Activated CD4-positive, alpha-beta memory T cell treated with anti-CD3 and anti-CD28 coated beads for 36 hours (primary cell): ENCODE measurements around the gene SLC39A5. TPM values are rescaled to one million over a fixed set of nuclear protein-coding genes. Genes with fewer than 3 reads are reported as not detected.

ENCODE experiments used
- CTCF ChIA-PET: fragments of 350-600 bp; sonication (Branson Sonifier 250); formaldehyde crosslinking; loops from one replicate; lab custom pipeline; 2021; ENCODE audit warnings: antibody characterized with exemption, inconsistent platforms; lab: Charles Lee
- POLR2A ChIA-PET: fragments of 350-600 bp; sonication (Branson Sonifier 250); formaldehyde crosslinking; loops from one replicate; lab custom pipeline; 2021; ENCODE audit warnings: antibody characterized with exemption; lab: Charles Lee
- DNase-seq: peaks from one replicate; pipeline ENCODE4 v3.0.0-alpha.2; 2020
- H3K27ac Mint-ChIP-seq: one replicate; pipeline ENCODE4 v1.8.0; 2021; ENCODE audit warnings: mixed read lengths
- H3K27me3 Mint-ChIP-seq: one replicate; pipeline ENCODE4 v1.8.0; 2021; ENCODE audit warnings: mixed read lengths
- H3K36me3 Mint-ChIP-seq: one replicate; pipeline ENCODE4 v1.8.0; 2021; ENCODE audit warnings: mixed read lengths
- H3K4me1 Mint-ChIP-seq: one replicate; pipeline ENCODE4 v1.8.0; 2021; ENCODE audit warnings: low read depth, mixed read lengths
- H3K4me3 Mint-ChIP-seq: one replicate; pipeline ENCODE4 v1.8.0; 2021; ENCODE audit warnings: mild to moderate bottlenecking, mixed read lengths
- H3K9me3 Mint-ChIP-seq: one replicate; pipeline ENCODE4 v1.8.0; 2021; ENCODE audit warnings: mixed read lengths
- intact Hi-C: fragments of 100-400 bp; cut with micrococcal nuclease; formaldehyde crosslinking; loops from one replicate; pipeline ENCODE4 v1.15.1; 2023
- total RNA-seq, 2 experiments: library from RNA; stranded (reverse); gene quantifications; one replicate each; pipeline ENCODE4 v1.2.3, GENCODE V29; 2021

SLC39A5 gene
- total RNA-seq, 2 experiments from 2014 or later = 0.59 to 1.7 TPM

DNA sequence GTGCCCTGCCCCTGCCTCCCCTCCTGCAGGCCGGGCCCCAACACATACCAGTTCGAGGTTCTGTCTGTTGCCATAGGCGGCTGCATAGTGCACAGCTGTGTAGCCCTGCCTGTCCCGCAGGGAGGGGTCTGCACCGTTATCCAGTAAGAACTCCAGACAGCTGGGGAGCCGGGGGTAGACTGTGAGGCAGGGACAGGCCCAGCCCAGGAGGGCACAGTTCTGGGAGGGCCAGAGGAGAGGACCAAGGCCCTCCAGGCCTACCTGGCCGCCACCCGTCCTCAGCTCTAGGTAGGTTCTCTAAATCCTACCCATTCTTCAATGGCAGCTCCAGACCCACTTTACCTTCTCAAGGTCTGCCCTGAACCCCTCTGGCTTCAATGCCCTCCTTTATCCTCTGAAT, 18.9 kb downstream of the SLC39A5 start:
- no peaks in the 10 kb centered on the region for H3K4me1 Mint-ChIP-seq
- peaks cover 43% of the 10 kb centered on the region for H3K36me3 Mint-ChIP-seq
- intact Hi-C loops = no loop called here
- DNase-seq = no peak
- no peak overlapping the region for H3K27ac Mint-ChIP-seq
- ChIA-PET CTCF (interaction anchor here (1.0 to 2.2 kb wide), 3 partner anchors 10 to 43 kb away, joined by 3 to 8 read pairs (median 5); partner anchors contain the start of gene ANKRD52), POLR2A (no interaction called here)
- no peaks in the 10 kb centered on the region for H3K27me3 Mint-ChIP-seq
- no peak overlapping the region for H3K4me3 Mint-ChIP-seq
- H3K9me3 Mint-ChIP-seq = no peaks in the 10 kb centered on the region

DNA sequence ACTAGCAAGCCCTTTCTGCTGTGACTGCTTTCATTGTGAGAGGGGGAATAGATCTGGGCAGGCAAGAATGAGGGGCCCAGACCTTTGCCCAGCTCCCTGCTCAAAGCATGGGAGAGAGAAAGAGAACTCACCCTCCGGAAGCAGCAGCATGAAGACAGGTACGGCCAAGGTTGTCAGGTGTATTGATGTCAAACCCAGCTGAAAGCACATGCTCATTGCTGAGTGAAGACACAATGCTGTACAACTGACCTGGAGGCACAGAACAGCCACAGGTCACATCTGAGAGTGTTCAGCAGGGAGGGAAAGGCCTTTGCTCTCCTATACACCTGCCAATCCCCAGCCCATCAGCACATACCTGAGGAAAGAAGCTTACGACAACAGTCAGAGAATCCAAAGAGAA, 22.8 kb downstream of the SLC39A5 start:
- POLR2A ChIA-PET = interaction anchor here (1.6 kb wide), 1 partner anchor 14 kb away, joined by 4 read pairs; the partner anchor contains the start of gene COQ10A
- peaks cover 33% of the 10 kb centered on the region for H3K36me3 Mint-ChIP-seq

DNA sequence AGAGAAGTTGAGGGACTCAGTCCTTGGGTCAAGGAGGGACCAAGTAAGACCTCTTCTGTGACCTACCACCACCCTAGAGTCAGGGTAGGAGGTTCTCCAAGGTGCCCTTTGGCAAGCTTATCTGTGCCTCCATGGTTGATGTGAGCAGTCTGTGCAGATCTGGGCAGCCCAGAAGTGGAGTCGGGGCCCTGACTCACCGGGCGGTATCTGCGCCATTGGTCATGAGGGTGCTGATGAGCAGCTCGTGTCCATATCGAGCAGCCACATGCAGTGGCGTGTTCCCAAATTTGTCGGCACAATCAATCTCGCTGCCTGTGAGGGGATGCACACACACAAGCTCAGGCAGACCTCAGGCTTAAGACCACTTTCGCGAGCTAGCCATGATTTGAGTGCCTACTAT, 23.2 kb downstream of the SLC39A5 start:
- no peak overlapping the region for H3K27ac Mint-ChIP-seq
- no peaks in the 10 kb centered on the region for H3K27me3 Mint-ChIP-seq
- POLR2A ChIA-PET = interaction anchor here (1.6 kb wide), 1 partner anchor 14 kb away, joined by 4 read pairs; the partner anchor contains the start of gene COQ10A
- CTCF ChIA-PET = interaction anchor here (0.6 to 1.2 kb wide), 2 partner anchors 28 to 44 kb away, joined by 3 read pairs; no protein-coding TSS in a partner anchor
- peaks cover 31% of the 10 kb centered on the region for H3K36me3 Mint-ChIP-seq
- no peaks in the 10 kb centered on the region for H3K9me3 Mint-ChIP-seq
- H3K4me3 Mint-ChIP-seq = no peak overlapping the region
- no peak for DNase-seq
- peaks cover 12% of the 10 kb centered on the region for H3K4me1 Mint-ChIP-seq
- intact Hi-C loops = no loop called here

More for the DNA sequence above, 22.8 kb downstream of the SLC39A5 start:
- DNase-seq = no peak
- no peaks in the 10 kb centered on the region for H3K9me3 Mint-ChIP-seq
- H3K4me1 Mint-ChIP-seq = peaks cover 12% of the 10 kb centered on the region
- no peaks in the 10 kb centered on the region for H3K27me3 Mint-ChIP-seq
- no peak overlapping the region for H3K4me3 Mint-ChIP-seq
- no peak overlapping the region for H3K27ac Mint-ChIP-seq
- intact Hi-C loops = no loop called here
- CTCF ChIA-PET = interaction anchor here (0.6 to 1.2 kb wide), 2 partner anchors 27 to 44 kb away, joined by 3 read pairs; no protein-coding TSS in a partner anchor

DNA sequence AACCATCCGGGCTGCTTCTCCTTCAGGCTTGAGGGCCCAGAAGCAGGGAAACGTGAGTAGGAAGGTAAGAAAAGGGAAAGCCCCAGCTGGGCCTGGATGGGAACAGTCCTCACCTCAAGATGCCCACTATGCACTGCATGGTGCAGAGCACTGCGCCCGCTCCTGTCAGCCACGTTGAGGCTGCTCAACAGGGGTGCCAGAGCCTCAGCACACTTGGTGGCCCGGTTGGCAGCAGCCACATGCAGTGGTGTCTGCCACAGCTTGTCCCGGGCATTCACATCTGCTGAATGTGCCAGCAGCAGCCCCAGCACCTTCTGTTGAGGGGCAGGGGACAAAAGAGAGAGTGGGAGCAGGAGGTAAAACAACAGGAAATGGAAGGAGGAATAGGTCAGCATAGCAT, 25.8 kb downstream of the SLC39A5 start:
- POLR2A ChIA-PET = no interaction called here
- DNase-seq = no peak
- H3K4me1 Mint-ChIP-seq = peaks cover 19% of the 10 kb centered on the region
- no peak overlapping the region for H3K27ac Mint-ChIP-seq
- H3K27me3 Mint-ChIP-seq = no peaks in the 10 kb centered on the region
- H3K36me3 Mint-ChIP-seq = peaks cover 24% of the 10 kb centered on the region
- intact Hi-C loops = loop anchor here (5.0 kb wide), 1 partner anchor 33 kb away; the partner anchor contains the start of genes NABP2 and RNF41
- no peak overlapping the region for H3K4me3 Mint-ChIP-seq
- CTCF ChIA-PET = interaction anchor here (0.6 to 4.6 kb wide), 5 partner anchors 11 to 104 kb away, joined by 3 to 21 read pairs (median 6); partner anchors contain the start of genes COQ10A, RNF41, SMARCC2 and STAT2
- no peaks in the 10 kb centered on the region for H3K9me3 Mint-ChIP-seq

DNA sequence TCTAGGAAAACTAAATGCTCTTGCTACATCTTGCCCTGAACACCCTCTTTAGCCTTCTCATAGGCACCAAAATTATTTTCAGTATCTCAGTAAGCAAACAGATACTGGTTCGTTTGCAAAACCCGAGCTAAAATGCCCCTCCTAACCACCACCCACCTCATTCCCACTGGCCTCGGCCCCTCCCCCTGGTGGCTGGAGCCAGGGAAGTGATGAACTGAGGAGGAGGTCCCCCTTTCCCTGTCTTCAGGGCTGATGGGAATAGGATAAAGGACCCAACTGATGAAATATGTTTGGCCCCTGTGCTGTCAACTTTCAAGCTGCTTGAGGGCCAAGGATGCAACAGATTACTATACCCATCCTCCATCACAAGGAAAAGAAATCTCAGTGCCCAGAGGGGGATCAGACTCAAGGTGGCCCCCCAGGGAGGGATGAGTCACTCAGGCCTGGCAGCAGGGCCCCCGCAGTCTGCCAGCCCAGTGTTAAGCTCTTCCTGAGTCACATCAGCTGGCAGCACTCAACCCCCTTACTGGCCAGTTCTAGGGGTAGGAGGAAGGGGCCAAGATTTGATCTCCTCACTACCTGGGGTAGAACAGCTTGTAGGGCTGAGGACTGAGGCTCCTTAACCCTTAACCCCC, 26.6 kb downstream of the SLC39A5 start:
- intact Hi-C loops = loop anchor here (5.0 kb wide), 1 partner anchor 34 kb away; the partner anchor contains the start of genes NABP2 and RNF41
- Mint-ChIP-seq H3K4me1 (peaks cover 19% of the 10 kb centered on the region), H3K27ac (peak overlapping the region; percentile 43), H3K9me3 (no peaks in the 10 kb centered on the region), H3K4me3 (peak overlapping the region; percentile 87), H3K27me3 (no peaks in the 10 kb centered on the region), H3K36me3 (peaks cover 24% of the 10 kb centered on the region)
- CTCF ChIA-PET = interaction anchor here (0.9 to 4.6 kb wide), 7 partner anchors 10 to 208 kb away, joined by 3 to 21 read pairs (median 6); partner anchors contain the start of genes COQ10A, RNF41, SMARCC2 and STAT2
- DNase-seq = no peak
- POLR2A ChIA-PET = no interaction called here

DNA sequence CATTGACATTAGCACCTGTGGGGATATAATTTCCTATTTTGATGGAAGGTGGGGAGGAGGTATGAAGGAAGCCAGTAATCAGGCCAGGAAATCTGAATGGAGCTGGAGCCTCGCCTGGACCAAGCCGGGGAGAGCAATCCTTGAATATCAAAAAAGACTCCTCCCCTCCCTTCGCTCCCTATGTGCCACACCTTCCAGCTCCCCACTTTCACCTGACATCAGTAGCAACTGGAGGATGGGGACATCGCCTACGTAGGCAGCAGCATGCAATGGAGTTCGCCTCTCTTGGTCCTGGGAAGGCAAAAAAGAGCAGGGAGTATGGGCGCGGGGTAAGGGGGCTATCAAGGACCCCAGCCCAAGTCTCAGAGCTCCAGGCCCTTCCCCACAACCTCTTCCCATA, 27.2 kb downstream of the SLC39A5 start:
- no peaks in the 10 kb centered on the region for H3K27me3 Mint-ChIP-seq
- peak overlapping the region; percentile 43 for H3K27ac Mint-ChIP-seq
- intact Hi-C loops = loop anchor here (5.0 kb wide), 1 partner anchor 35 kb away; the partner anchor contains the start of genes NABP2 and RNF41
- ChIA-PET CTCF (interaction anchor here (0.9 to 4.6 kb wide), 7 partner anchors 10 to 207 kb away, joined by 3 to 21 read pairs (median 6); partner anchors contain the start of genes COQ10A, RNF41, SMARCC2 and ZC3H10), POLR2A (interaction anchor here (0.7 kb wide), 1 partner anchor 84 kb away, joined by 3 read pairs; no protein-coding TSS in a partner anchor)
- H3K4me1 Mint-ChIP-seq = peaks cover 19% of the 10 kb centered on the region
- peaks cover 20% of the 10 kb centered on the region for H3K36me3 Mint-ChIP-seq
- H3K4me3 Mint-ChIP-seq = peak overlapping the region; percentile 87
- H3K9me3 Mint-ChIP-seq = no peaks in the 10 kb centered on the region
- DNase-seq = no peak

DNA sequence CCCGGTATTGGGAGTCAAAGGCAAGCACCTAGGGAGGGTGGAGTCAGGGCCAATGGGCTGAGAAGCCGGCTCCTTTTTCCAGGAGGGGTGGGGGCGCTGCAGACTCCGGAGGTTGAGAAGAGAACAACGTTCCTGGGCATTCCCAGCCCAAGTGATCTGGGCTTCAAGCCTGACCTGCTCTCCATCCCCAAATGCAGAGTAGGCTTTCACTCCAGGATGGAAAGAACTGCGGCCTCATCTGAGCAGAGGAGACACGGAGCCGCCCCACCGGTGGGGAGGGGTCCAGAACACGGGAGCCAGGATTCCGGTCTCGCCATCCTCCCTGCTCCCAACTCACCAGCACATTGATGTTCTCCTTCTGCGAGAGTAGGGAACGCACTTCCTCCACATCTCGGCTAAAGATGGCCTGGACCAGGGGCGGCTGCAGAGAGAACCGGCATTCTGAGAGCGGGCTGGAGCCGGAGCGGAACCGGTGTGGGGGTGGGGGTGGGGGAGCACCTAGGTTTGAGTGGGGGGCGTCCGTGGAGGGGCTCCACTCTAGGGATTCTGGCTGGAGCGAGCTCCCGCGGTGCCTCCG, 27.7 kb downstream of the SLC39A5 start:
- DNase-seq = peak; percentile 15
- H3K9me3 Mint-ChIP-seq = no peaks in the 10 kb centered on the region
- H3K4me3 Mint-ChIP-seq = peak overlapping the region; percentile 87
- peaks cover 19% of the 10 kb centered on the region for H3K4me1 Mint-ChIP-seq
- ChIA-PET POLR2A (interaction anchor here (0.6 to 1.8 kb wide), 7 partner anchors 8 to 140 kb away, joined by 3 to 10 read pairs (median 4); partner anchors contain the start of genes RNF41, STAT2 and ZC3H10), CTCF (interaction anchor here (0.7 to 4.6 kb wide), 34 partner anchors 9 to 528 kb away, joined by 3 to 21 read pairs (median 5); partner anchors contain the start of genes CNPY2, COQ10A, ESYT1 and IL23A)
- intact Hi-C loops = loop anchor here (1.0 to 5.0 kb wide), 5 partner anchors 9 to 138 kb away; partner anchors contain the start of genes COQ10A, NABP2, RNF41 and STAT2
- peak overlapping the region; percentile 59 for H3K27ac Mint-ChIP-seq
- H3K27me3 Mint-ChIP-seq = no peaks in the 10 kb centered on the region
- H3K36me3 Mint-ChIP-seq = peaks cover 17% of the 10 kb centered on the region

DNA sequence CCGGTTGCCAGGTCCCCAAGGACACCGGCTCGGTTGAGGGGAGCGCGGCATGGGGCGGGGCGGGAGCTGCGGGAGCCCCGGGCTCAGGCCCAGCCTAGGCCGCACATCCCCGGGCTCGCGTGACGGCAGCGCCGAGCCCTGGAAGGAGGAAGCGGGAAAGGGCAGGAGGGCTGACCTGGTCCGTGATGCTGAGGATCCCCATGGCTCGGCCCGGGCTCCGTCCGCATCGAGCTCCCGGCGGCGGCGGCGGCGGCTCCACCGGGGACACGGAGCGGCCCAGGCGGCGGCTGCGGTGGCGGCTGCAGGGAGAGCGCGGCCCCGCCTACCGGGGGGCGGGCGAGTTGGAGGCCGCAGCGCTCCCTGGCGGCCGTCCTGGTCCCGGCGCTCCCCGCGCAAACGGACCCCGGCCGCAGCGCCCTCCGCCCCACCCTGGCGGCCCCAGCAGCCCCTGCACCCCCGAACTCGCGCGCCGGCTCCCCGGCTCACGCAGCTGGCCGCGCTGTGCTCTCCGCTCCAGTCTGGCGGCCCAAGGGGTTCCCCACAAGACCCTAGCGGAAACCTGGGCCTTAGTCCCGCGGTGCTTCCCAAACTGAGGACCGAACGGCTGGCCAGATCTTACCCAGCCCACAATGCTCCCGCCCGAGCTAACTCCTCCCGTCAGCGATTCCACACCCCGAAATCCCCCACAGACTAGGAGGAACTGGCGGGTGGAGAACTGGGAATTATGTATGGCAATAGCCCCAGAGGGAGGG, 28.4 kb downstream of the SLC39A5 start, which contains the start of gene ANKRD52:
Gene ANKRD52 (minus strand): TSS at position 317 of the 752 bp plus-strand sequence. CDS start 115 bp downstream, at position 202.
- DNase-seq = peak; percentile 82
- intact Hi-C loops = loop anchor here (1.0 to 5.0 kb wide), 5 partner anchors 8 to 139 kb away; partner anchors contain the start of genes COQ10A, NABP2, RNF41 and STAT2
- Mint-ChIP-seq H3K27ac (peak within 1 kb of the TSS; percentile 81), H3K9me3 (no peaks in the 10 kb centered on the region), H3K36me3 (peaks cover 12% of the 10 kb centered on the region), H3K27me3 (no peaks in the 10 kb centered on the region), H3K4me3 (peak within 1 kb of the TSS; percentile 87), H3K4me1 (peaks cover 19% of the 10 kb centered on the region)
- POLR2A ChIA-PET = interaction anchor here (0.6 to 1.8 kb wide), 7 partner anchors 8 to 140 kb away, joined by 3 to 10 read pairs (median 4); partner anchors contain the start of genes RNF41, SMARCC2, STAT2 and ZC3H10
- CTCF ChIA-PET = interaction anchor here (0.6 to 4.6 kb wide), 39 partner anchors 8 to 529 kb away, joined by 3 to 21 read pairs (median 5); partner anchors contain the start of genes CNPY2, COQ10A, ESYT1 and IL23A

DNA sequence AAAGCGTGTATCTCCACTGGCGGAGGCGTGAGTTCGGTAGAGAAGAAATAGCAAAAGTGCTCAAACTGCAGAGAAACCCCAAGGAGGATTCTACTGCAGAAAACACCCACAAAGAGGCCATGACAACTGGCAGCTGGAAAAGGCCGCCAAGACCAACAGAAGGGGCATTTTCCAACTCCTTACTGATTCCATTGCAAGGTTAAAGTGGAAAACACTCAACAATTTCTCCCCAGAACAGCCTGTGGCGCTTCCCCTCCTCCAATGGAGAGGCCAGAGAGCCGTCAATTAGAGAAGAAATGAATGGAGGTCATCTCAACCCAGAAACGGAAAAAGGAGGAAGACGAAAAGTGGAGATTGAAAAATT, 29.0 kb downstream of the SLC39A5 start:
- no peak for DNase-seq
- intact Hi-C loops = loop anchor here (1.0 to 5.0 kb wide), 5 partner anchors 7 to 140 kb away; partner anchors contain the start of genes COQ10A, NABP2, RNF41 and STAT2
- H3K27me3 Mint-ChIP-seq = no peaks in the 10 kb centered on the region
- ChIA-PET POLR2A (interaction anchor here (1.0 to 1.8 kb wide), 6 partner anchors 9 to 141 kb away, joined by 3 to 10 read pairs (median 4); partner anchors contain the start of genes RNF41, SMARCC2, STAT2 and ZC3H10), CTCF (interaction anchor here (0.7 to 4.6 kb wide), 25 partner anchors 8 to 322 kb away, joined by 3 to 21 read pairs (median 6); partner anchors contain the start of genes COQ10A, ESYT1, IL23A and RNF41)
- no peaks in the 10 kb centered on the region for H3K9me3 Mint-ChIP-seq
- H3K4me1 Mint-ChIP-seq = peaks cover 19% of the 10 kb centered on the region
- H3K27ac Mint-ChIP-seq = peak overlapping the region; percentile 81
- peak overlapping the region; percentile 87 for H3K4me3 Mint-ChIP-seq
- peaks cover 6% of the 10 kb centered on the region for H3K36me3 Mint-ChIP-seq

DNA sequence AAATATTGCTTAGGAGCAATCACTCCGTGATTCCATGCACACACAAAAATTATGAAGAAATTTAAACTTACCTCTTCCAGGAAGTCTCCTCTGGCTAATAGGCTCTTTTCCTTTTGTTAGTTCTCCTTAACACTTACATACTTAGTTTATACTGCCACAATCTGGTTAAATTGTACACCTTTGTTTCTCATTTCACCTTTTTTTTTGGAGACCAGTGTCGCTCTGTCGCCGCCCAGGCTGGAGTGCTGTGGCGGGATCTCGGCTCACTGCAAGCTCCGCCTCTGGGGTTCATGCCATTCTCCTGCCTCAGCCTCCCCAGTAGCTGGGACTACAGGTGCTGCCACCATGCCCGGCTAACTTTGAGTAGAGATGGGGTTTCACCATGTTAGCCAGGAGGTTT, 30.5 kb downstream of the SLC39A5 start:
- Mint-ChIP-seq H3K27me3 (no peaks in the 10 kb centered on the region), H3K9me3 (no peaks in the 10 kb centered on the region), H3K4me3 (no peak overlapping the region), H3K36me3 (no peaks in the 10 kb centered on the region), H3K4me1 (peaks cover 20% of the 10 kb centered on the region), H3K27ac (no peak overlapping the region)
- intact Hi-C loops = no loop called here
- DNase-seq = no peak
- POLR2A ChIA-PET = no interaction called here
- CTCF ChIA-PET = interaction anchor here (1.9 kb wide), 1 partner anchor 69 kb away, joined by 6 read pairs; no protein-coding TSS in a partner anchor
